ENCODE measurements around the gene NTM. TPM values are rescaled to one million over a fixed set of nuclear protein-coding genes. Genes with fewer than 3 reads are reported as not detected.

NTM gene
- total and polyA plus RNA-seq, 9 donors: 0.16 to 8.5 (median 0.55) TPM; not detected in 3

DNA sequence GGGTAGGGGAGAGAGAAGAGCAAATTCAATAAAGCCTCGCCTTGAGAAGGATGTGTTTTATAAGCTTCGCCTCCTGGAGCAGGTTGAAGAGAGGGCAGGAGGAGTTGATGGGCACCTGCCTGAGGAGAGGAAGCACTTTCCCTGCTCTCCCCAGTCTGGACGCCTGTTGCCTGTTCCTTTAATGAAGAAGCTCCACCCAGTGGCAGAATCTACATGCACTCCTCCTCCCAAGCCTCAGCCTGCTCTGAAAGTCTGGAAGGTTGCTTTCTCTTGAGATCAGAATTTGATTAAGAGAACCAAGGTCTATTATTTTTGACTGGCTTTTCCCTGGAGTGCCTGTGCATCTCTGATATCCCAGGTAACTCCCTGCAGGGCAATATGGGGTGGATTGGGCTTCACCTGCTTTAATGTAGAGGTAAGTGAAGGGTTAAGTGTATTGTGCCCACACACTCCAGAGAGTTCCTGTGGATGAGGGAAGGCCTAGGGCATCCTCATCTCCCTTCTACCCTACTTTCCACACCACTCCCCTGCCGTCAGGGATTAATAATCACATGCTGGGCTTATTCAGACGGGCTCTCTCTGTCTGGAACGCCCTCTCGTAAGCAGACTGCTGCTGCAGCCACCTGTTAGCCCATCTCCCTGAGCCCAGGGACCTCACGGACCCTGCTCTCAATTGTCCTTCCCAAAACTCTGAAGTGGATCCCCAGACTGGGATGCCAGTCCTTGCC lies 22.3 kb downstream of the NTM start:
- TF ChIP-seq POLR2A (IDR thresholded peaks at IDR 0.05) (no peak), EP300 (IDR thresholded peaks at IDR 0.05) (no peak)
- TF ChIP-seq, protein P1, sequence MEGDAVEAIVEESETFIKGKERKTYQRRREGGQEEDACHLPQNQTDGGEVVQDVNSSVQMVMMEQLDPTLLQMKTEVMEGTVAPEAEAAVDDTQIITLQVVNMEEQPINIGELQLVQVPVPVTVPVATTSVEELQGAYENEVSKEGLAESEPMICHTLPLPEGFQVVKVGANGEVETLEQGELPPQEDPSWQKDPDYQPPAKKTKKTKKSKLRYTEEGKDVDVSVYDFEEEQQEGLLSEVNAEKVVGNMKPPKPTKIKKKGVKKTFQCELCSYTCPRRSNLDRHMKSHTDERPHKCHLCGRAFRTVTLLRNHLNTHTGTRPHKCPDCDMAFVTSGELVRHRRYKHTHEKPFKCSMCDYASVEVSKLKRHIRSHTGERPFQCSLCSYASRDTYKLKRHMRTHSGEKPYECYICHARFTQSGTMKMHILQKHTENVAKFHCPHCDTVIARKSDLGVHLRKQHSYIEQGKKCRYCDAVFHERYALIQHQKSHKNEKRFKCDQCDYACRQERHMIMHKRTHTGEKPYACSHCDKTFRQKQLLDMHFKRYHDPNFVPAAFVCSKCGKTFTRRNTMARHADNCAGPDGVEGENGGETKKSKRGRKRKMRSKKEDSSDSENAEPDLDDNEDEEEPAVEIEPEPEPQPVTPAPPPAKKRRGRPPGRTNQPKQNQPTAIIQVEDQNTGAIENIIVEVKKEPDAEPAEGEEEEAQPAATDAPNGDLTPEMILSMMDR (IDR thresholded peaks at IDR 0.05): no peak
- DNase-seq: no peak
- intact Hi-C loops (cut with DNase I): no loop called here
- 67 to 77% (median 68%) methylated on average over 8 of the region's 8 CpGs for WGBS, 3 donors
- no peaks in the 10 kb centered on the region for H3K27me3 ChIP-seq
- H3K4me1 ChIP-seq (ENCODE audit: insufficient read depth): no peaks in the 10 kb centered on the region
- H3K9me3 ChIP-seq: no peaks in the 10 kb centered on the region
- no peaks in the 10 kb centered on the region for H3K36me3 ChIP-seq
- no peak overlapping the region for H3K27ac ChIP-seq
- H3K4me3 ChIP-seq: no peak overlapping the region

DNA sequence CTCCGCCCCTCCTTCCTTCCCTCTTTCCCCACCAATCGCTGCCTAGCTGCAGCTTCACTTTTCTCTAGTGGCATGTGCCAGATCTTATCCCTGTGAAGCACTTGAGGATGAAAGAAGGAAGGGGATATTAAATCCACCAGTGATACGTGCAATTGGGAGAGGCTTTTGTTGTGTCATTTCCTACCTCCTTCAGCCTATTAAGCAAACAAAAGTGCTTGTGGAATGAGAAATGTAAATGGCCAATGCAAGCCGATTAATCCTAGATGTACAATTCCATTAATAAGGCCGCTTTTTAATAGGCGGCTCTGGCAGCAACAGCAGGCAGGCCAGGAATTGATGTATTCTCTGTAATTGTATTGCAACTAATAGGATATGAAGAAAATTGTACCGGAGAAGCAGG lies 23.3 kb downstream of the NTM start:
- 88 to 91% (median 89%) methylated on average over 7 of the region's 7 CpGs for whole genome bisulfite sequencing, 3 donors

DNA sequence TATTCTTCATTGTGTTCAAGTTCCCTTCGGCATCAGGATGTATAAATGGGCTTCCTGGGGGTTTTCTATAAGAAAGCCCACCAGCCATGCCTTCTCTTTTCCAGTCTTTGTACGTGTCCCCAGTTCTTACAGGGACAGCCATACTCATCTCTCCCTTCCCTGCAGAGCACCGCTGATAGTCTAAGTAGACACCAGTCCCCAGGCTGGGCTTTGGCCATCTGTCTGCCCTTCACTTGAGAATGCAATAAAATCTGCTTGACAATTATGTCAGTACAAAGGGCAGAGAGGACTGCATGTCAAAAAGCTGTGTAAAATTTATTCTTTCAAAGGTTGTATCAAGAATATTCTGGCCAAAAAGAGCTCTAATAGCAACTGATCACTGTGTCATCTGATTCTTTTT lies 27.3 kb downstream of the NTM start:
- Histone ChIP-seq H3K36me3 (no peaks in the 10 kb centered on the region), H3K9me3 (no peaks in the 10 kb centered on the region), H3K27me3 (no peaks in the 10 kb centered on the region), H3K27ac (no peak overlapping the region), H3K4me1 (ENCODE audit: insufficient read depth) (no peaks in the 10 kb centered on the region), H3K4me3 (no peak overlapping the region)
- TF ChIP-seq POLR2A (IDR thresholded peaks at IDR 0.05) (no peak), EP300 (IDR thresholded peaks at IDR 0.05) (no peak)
- TF ChIP-seq, protein P1 (IDR thresholded peaks at IDR 0.05): no peak
- WGBS, 3 donors: 81 to 89% (median 87%) methylated on average over 3 of the region's 3 CpGs
- intact Hi-C loops (cut with DNase I): no loop called here
- no peak for DNase-seq

More for the DNA sequence above, 23.3 kb downstream of the NTM start:
- TF ChIP-seq POLR2A (IDR thresholded peaks at IDR 0.05): no peak
- no peak for TF ChIP-seq EP300 (IDR thresholded peaks at IDR 0.05)
- TF ChIP-seq, protein P1 (IDR thresholded peaks at IDR 0.05): no peak
- H3K36me3 ChIP-seq: no peaks in the 10 kb centered on the region
- H3K4me3 ChIP-seq: no peak overlapping the region
- H3K27me3 ChIP-seq: no peaks in the 10 kb centered on the region
- no peak for DNase-seq
- no peak overlapping the region for H3K27ac ChIP-seq
- H3K4me1 ChIP-seq (ENCODE audit: insufficient read depth): no peaks in the 10 kb centered on the region
- intact Hi-C loops (cut with DNase I): no loop called here
- no peaks in the 10 kb centered on the region for H3K9me3 ChIP-seq

DNA sequence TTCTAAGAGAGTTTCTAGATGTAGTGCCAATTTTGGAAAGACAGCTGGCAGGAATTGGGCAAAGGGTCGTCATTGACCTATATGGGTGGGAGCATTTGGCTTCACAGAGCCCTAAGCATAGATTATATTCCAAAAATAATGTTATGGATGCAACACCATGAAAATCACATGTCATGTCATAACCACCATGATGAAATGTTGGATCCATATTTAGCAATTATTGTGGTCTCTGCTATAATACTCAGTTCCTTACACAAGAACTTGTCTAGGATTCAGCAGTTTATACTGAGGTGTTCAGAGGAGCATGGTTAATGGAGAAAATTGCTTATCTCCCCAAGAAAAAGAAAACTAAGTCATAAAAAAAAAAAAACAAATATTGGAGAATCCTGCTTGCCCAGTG lies 31.6 kb downstream of the NTM start:
- Histone ChIP-seq H3K4me1 (ENCODE audit: insufficient read depth) (no peaks in the 10 kb centered on the region), H3K27ac (no peak overlapping the region), H3K4me3 (no peak overlapping the region), H3K27me3 (no peaks in the 10 kb centered on the region), H3K36me3 (no peaks in the 10 kb centered on the region), H3K9me3 (no peaks in the 10 kb centered on the region)
- intact Hi-C loops (cut with DNase I): no loop called here
- DNase-seq: no peak
- TF ChIP-seq EP300 (IDR thresholded peaks at IDR 0.05) (no peak), POLR2A (IDR thresholded peaks at IDR 0.05) (no peak)
- TF ChIP-seq, protein P1 (IDR thresholded peaks at IDR 0.05): no peak
- WGBS, 3 donors: 75 to 87% (median 84%) methylated on average over 1 of the region's 1 CpG
